Activated gamma-delta T cell treated with Interleukin-2 at 50 U/mL for 16 hours (primary cell): Measurements from ENCODE around the gene FAM200A.
"Not testable (repeated sequence)": the region's sequence is repeated elsewhere in the genome, so short reads cannot be mapped to it uniquely, and the experiment has no call there.

Source experiments
- DNase-seq: peaks from one replicate; pipeline ENCODE4 v3.0.0-alpha.2; 2020

The FAM200A gene

GRCh38 chr7:99551767-99552463, at the start of gene FAM200A:
Gene FAM200A, minus strand, starts transcription at chr7:99552114. Its CDS starts 3,707 bp downstream, at chr7:99548407.
- DNase-seq: peak; percentile 83

- no peak for DNase-seq
Measured at GRCh38 chr7:99599836-99600235, 47.9 kb upstream of the FAM200A start.

GRCh38 chr7:99597762-99598501, 46.0 kb upstream of the FAM200A start, which contains the start of gene TMEM225B:
Gene TMEM225B, plus strand, starts transcription at chr7:99598267. Its CDS starts 6,122 bp downstream, at chr7:99604389.
- DNase-seq: no peak

GRCh38 chr7:99596408-99596955, 44.6 kb upstream of the FAM200A start:
- DNase-seq: no peak

- no peak for DNase-seq
Measured at GRCh38 chr7:99594948-99595745, 43.2 kb upstream of the FAM200A start.

GRCh38 chr7:99588868-99589267, 37.0 kb upstream of the FAM200A start:
- no peak for DNase-seq

GRCh38 chr7:99580778-99581332, 28.9 kb upstream of the FAM200A start:
- DNase-seq: not testable (repeated sequence)

GRCh38 chr7:99579956-99580777, 28.3 kb upstream of the FAM200A start:
- peak; percentile 66 for DNase-seq

- DNase-seq: no peak
Measured at GRCh38 chr7:99579281-99579955, 27.5 kb upstream of the FAM200A start.

GRCh38 chr7:99576251-99576650, 24.3 kb upstream of the FAM200A start:
- DNase-seq: no peak

- no peak for DNase-seq
Measured at GRCh38 chr7:99573257-99573656, 21.3 kb upstream of the FAM200A start.

GRCh38 chr7:99571768-99572167, 19.9 kb upstream of the FAM200A start:
- DNase-seq: no peak

- not testable (repeated sequence) for DNase-seq
Measured at GRCh38 chr7:99568770-99569169, 16.9 kb upstream of the FAM200A start.

- DNase-seq: no peak
Measured at GRCh38 chr7:99563650-99564049, 11.7 kb upstream of the FAM200A start.

GRCh38 chr7:99562832-99563231, 10.9 kb upstream of the FAM200A start:
- peak; percentile 24 for DNase-seq

GRCh38 chr7:99562114-99562784, 10.3 kb upstream of the FAM200A start:
- no peak for DNase-seq

- DNase-seq: no peak
Measured at GRCh38 chr7:99561737-99562051, 9.8 kb upstream of the FAM200A start.

- DNase-seq: no peak
Measured at GRCh38 chr7:99560834-99561736, 9.2 kb upstream of the FAM200A start.

GRCh38 chr7:99559175-99559915, 7.4 kb upstream of the FAM200A start:
- no peak for DNase-seq
